ENCODE results near the gene SFTA2.

SFTA2 gene

GRCh38 chr6:30966154-30966553 is 34.2 kb upstream of the SFTA2 start:
- DNase-seq (ENCODE audit: extremely low read depth, low read depth): no peak
- TF ChIP-seq, protein P1, sequence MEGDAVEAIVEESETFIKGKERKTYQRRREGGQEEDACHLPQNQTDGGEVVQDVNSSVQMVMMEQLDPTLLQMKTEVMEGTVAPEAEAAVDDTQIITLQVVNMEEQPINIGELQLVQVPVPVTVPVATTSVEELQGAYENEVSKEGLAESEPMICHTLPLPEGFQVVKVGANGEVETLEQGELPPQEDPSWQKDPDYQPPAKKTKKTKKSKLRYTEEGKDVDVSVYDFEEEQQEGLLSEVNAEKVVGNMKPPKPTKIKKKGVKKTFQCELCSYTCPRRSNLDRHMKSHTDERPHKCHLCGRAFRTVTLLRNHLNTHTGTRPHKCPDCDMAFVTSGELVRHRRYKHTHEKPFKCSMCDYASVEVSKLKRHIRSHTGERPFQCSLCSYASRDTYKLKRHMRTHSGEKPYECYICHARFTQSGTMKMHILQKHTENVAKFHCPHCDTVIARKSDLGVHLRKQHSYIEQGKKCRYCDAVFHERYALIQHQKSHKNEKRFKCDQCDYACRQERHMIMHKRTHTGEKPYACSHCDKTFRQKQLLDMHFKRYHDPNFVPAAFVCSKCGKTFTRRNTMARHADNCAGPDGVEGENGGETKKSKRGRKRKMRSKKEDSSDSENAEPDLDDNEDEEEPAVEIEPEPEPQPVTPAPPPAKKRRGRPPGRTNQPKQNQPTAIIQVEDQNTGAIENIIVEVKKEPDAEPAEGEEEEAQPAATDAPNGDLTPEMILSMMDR (IDR thresholded peaks at IDR 0.05; ENCODE audit: low read depth, low read length): no peak

DNA sequence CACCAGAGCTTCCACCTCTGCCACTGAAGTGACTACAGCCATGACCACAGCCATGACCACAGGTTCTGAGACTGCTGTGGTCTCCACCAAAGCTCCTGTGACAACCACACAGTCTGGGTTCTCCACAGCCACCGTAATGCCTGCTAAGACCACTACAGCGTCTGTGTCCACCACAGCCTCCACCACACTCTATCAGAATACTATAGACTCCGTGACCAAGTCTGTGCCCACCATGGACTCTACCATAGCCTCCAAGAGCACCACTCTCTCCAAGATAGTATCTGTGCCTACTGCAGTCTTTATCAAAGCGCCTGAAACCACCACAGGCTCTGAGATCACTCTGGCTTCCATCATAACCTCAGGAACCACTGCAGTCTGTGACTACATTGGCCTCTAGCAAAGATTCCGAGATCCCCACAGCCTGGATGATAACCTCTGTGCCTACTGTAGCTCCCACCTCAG is 33.2 kb upstream of the SFTA2 start:
- TF ChIP-seq, protein P1 (IDR thresholded peaks at IDR 0.05; ENCODE audit: low read depth, low read length): no peak
- no peak for DNase-seq (ENCODE audit: extremely low read depth, low read depth)

- no peak for DNase-seq (ENCODE audit: extremely low read depth, low read depth)
- TF ChIP-seq, protein P1 (IDR thresholded peaks at IDR 0.05; ENCODE audit: low read depth, low read length): no peak
Observed at GRCh38 chr6:30964075-30964474, 32.1 kb upstream of the SFTA2 start.

- TF ChIP-seq, protein P1 (IDR thresholded peaks at IDR 0.05; ENCODE audit: low read depth, low read length): no peak
Observed at GRCh38 chr6:30963641-30964040, 31.7 kb upstream of the SFTA2 start.

DNA sequence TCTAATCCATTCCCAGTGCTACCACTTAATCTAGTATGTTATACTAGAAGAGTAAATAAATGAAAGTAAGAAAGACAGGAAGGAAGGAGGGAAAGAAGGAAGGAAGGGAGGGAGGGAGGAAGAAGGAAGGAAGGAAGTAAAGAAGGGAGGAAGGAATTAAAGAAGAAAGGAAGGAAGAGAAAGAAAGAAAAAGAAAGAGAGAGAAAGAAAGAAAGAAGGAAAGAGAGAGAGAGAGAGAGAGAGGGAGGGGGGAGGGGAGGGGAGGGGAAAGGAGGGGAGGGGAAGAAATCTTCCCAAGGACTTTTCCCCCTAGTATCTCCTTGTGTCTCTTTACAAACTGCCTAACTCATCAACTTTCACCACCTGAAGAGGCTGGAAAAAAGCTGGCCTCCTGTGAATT is 30.7 kb upstream of the SFTA2 start:
- TF ChIP-seq, protein P1 (IDR thresholded peaks at IDR 0.05; ENCODE audit: low read depth, low read length): no peak
- no peak for DNase-seq (ENCODE audit: extremely low read depth, low read depth)

More at GRCh38 chr6:30963641-30964040, 31.7 kb upstream of the SFTA2 start:
- no peak for DNase-seq (ENCODE audit: extremely low read depth, low read depth)

GRCh38 chr6:30960907-30961673 is 29.1 kb upstream of the SFTA2 start:
- TF ChIP-seq, protein P1 (IDR thresholded peaks at IDR 0.05; ENCODE audit: low read depth, low read length): no peak
- no peak for DNase-seq (ENCODE audit: extremely low read depth, low read depth)

GRCh38 chr6:30957716-30958115 is 25.7 kb upstream of the SFTA2 start:
- TF ChIP-seq, protein P1 (IDR thresholded peaks at IDR 0.05; ENCODE audit: low read depth, low read length): no peak

More at GRCh38 chr6:30957716-30958115, 25.7 kb upstream of the SFTA2 start:
- DNase-seq (ENCODE audit: extremely low read depth, low read depth): no peak

Measured in AG09319 (cell line).